Bone marrow (tissue), 2 donors: Measurements from ENCODE around the gene SLC16A8.
"Not testable (repeated sequence)": the region's sequence is repeated elsewhere in the genome, so short reads cannot be mapped to it uniquely, and the experiment has no call there.

Experiments
- DNase-seq, 2 donors: peaks; one replicate each; lab custom pipeline; 2025; lab: John Stamatoyannopoulos, UW

The SLC16A8 gene

DNA sequence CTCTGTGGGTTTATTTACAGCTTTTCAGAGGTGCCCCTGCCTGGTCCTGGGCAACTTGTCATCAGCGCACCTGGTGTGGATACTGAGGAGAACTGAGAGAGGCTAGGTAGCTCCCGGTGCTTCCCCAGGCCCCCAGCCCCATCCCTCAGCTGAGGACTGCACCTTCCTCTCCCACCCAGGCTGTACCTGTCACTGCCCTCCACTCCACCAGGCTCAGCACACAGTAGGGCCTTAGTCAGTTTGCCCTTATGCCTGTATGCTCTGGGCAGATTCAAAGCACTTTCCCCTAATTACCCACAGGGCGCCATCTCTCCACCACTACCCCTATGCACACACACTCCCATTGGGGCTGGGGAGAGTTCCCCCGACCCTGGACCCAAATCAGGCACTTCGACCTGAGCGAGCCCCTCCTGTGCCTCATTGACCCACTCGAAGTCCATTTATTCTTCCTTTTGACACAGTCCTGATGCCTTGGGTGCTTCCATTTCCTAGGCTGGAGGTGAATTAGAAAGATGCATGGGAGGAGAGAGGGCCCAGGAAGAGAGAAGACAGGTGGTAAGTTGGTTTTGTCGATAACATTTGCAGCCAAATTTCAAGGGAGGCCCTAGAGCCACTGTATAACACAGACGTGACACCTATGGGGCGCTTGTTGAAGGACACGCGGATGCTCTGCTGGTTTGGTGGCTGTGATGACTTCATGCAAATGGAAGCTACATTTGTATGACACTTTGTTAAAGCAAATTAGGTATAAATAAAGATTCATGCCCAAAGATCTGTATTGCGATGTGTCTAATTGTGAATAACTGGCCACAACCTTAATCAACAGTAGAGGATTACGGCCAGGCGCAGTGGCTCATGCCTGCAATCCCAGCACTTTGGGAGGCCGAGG lies 40.6 kb downstream of the SLC16A8 start:
- no peak for DNase-seq

DNA sequence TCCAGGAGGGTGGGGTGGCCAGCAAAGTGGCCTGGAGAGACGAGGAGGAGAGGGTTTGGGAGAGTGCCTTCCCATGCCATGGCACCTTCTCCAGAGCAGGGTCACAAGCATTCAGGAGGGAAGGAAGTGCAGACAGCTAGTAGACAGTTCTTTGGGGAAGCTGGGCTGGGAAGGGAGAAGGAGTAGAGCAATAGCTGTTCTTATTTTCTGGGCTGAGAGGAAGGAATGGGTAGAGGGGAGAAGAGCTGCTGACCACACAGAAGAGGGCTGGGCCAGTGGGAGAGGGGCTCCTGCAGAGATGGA lies 41.5 kb downstream of the SLC16A8 start:
- no peak for DNase-seq

DNA sequence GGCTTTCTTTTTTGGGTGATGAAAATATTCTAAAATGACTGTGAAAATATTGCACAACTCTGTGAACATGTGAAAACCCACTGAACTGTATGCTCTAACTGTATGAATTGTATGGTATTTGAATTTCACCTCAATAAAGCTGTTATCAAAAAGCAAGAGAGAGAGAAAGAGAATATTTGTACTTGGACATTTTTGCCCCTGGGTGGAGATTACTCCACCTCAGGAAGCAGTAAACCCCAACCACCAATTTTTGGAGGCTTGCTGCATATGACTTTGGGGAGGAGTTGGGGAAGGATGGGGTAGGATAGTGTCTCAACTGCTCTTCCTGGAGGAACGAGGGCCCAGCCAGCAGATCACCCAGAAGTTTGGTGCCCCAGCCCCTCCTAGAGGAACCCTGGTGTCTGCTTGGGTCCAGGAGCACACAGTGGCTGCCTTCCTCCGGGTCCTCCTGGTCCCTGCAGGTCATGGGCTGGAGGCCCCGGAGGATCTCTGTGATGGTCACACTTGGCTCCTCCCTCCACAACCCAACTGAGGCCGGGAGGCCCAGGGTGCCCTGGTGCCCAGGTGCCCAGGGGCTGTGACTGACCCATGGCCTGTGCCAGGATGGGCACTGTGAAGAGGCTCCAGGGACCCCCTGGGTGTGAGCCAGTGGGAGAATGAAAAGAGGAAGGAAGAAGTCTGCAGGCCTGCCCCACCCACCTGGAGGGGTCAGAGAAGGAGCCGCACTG lies 42.1 kb downstream of the SLC16A8 start:
- DNase-seq, result no peak

DNA sequence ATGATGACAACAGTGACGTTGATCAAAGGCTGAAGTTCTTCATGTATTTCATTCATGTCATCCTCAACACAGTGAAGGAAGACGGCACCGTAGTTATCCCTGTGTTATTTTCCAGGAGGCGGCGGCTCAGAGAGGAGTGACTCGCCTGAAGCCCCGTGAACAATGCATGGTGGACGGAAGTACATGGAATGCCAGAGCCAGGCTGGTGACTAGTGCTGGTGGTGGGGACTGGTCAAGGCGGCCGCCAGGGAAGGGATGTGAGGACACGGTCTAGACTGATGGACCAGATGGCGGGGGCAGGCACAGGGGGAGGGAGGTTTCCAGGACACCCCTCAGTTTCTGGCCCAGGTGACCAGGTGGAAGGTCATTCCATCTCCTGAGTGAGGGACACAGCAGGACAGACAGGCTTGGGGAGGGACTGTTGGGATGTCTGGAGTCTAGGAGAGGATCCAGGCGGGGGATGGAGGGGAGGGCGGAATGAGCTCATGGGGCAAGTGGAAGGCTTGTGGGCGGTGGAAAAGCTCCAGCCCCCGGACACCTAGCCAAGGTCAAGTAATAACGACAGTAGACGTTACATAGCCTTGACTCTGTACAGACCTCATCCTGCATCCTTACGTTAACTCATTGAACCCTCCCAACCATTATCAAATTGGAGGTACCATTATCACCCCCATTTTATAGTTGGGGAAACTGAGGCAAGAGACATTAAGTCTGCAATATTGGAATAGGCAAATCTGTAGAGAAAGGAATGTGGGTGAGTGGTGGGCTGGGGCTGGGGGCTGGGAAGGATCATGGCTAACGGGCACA lies 42.8 kb downstream of the SLC16A8 start:
- DNase-seq, result no peak

DNA sequence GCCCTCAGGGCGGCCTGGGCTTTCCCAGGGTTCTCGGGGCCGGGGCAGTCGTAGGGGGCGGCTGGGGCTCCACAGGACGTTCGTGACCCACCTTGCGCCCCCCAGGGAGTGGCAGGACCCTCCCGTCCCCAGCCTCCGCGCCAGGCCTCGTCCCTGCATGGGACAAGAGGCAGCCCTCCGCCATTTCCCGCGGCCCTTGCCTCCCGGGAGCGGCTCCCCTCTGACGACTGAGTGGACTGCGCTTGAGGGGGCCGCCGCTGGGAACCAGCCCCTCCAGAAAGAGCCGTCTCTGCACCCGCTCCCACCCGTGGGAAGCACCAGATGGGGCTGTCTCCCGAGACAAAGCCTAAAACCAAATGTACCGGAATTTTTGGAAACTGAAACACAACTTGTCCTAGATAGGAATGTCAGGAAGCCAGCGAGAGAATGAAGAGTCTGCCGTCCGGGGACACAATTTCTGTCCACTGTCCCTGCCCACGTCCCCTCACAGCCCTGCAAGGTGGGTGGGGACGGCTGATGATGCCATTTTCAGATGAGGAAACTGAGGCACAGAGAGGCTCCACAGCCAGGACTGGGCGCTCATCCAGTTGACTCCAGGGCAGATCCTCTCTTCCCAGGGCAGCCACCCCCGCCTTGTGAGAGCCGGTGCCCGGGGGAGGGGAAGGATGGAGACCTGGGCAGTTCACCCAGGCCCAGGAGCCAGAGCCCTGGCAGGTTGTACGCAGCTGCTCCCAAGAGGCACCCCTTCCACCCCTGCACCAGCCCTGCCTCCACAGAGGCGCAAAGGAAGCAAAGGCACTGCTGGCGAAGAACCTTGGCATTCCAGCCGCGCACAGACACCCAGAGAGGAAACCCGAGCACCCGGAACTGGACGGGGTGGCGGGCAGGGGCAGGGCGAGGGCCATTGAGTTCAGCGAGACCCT lies 44.8 kb downstream of the SLC16A8 start:
- no peak for DNase-seq

DNA sequence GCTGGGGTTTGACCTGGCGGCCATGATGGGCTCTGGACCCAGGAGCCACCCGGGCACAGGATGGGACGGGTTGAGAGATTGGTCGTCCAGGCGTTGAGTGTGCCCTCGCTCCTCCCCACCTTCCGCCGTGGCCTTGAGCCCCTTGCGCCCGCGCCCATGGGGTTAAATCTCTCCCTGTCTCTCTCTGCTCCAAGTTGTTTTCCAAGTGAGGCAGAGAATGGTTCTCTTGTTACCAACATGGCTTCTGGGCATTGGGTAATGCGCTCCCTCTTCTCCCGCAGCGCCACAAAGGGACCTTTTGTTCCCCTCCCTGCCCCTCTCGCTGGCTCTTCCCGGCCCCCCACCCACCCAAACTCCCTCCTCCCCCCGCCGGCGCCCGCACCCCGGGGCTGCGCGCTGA lies 45.6 kb downstream of the SLC16A8 start:
- no peak for DNase-seq

DNA sequence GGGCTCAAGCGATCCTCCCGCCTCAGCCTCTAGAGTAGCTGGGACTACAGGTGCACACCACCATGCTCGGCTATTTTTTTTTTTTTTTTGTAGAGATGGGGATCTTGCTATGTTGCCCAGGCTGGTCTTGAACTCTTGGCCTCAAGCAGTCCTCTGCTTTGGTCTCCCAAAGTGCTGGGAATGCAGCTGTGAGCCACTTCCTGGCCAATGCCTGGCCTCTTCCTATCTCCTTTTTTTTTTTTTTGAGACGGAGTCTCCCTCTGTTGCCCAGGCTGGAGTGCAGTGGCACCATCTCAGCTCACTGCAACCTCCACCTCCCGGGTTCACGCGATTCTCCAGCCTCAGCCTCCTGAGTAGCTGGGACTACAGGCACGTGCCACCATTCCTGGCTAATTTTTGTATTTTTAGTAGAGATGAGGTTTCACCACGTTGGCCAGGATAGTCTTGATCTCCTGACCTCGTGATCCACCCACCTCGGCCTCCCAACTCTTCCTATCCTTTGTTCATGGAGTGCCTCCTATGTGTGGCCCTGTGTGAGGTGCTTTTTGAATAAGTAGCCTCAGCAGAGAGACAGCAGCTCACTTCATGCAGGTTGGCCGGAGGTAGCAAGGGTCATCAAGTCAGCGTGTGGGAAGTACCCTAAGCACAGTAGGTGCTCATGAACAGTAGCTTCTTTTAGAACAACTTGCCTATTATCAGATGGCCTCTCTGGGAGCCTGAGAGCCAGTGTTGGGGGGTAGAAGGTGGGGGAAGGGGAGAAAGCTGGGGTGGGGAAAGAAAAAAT lies 46.4 kb downstream of the SLC16A8 start:
- not testable (repeated sequence) for DNase-seq

DNA sequence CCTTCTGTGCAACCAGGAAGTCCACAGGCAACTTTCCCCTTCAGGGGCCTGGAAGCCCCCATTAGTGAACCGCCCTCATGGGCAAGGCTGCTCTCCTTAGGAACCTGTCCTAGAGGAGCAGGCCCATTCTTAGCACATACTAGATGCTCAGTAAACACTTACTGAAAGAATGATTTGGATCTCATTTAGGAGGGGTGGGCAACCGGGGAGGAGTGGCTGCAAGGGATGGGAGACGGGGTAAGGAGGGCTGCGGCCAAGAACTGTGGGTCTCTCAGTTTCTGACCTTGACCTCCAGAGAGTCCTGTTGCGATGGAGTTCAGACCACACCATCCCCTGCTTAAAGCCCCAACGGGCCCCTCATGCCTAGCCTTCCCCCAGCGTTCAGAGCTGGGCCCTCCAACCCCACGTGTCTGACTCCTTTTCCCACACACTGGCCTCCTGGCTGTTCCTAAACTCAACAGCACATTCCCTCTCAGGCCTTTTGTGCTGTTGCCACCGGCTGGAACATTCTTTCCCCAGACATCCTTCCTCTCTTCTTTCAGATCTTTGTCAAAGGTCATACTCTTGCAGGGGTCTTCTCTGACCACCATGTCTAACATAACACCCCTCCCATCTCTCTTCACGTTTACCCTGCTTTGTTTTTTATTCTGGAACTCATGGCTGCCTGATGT lies 47.5 kb downstream of the SLC16A8 start:
- no peak for DNase-seq

DNA sequence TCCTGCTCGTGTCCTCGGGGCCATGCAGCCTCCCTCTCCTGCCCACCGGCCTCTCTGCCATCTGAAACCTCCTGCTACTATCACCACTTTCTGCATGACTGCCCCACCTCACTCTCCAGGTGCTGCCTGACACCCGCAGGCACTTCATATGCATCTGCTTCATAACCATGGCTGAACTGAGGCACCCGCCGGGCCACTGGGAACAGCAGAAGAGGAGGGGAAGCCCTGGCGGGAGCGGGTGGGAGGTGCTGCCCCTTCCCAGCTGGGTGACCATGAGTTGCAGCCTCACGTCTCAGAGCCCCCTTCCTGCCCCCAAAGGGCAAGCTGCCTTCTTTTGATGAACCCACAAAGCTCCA lies 48.5 kb downstream of the SLC16A8 start:
- DNase-seq, result no peak

DNA sequence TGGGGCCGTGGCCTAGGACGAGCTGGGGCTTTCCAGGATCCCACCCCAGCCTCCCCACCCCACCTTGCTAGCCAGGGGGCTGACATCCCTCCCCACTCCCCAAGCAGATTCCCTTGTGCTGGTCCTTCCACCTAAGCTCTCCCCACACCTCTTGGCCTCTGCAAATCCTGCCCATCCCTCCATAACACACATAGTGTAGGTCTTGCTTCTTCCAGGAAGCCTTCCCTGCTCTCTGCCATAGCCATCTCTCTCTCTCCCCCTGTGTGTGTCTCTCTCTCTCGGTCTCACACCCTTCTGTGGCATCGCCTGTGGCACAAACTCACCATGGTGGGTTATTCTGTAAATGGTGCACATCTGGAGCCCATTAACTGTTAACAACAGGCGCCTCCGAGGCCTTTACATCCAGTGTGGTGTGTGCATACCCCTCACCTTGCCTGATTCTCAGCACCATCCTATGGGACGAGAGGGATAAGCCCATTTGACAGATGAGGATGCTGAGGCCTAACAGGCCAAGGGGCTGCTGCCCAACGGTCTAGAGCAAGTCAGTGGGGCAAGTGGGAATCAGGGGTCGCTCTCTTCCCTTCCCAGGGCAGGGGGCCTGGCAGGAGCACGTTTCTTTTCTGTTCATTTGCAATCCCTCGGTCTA lies 49.0 kb downstream of the SLC16A8 start:
- DNase-seq, result no peak

DNA sequence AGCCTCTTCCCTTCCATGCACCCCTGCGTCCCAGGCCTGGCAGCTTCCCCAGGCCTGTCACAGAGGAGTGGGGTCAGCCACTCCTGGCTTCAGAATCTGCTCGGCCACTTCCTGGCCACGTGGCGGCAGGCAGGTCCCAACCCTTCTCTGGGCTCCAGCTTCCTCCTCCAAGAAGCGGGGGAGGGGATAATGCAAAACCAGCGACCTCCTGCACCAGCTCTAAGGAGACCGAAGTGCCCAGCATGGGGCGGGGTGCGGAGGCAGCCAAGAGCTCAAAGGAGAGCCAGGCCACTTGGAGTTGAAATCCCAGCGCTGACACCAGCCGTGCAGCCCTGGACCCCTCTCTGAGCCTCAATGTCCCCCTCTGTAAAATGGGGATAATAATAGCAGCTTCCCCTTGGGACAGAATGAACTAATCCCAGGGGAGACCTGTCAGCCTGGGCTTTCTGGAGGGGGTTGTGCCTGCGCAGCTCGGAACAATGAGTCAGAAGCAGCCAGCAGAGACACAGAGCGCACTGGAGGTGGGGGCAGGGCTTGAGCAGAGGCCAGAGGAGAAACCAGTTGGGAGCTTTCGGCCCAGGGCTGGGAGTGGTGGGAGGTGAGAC lies 49.6 kb downstream of the SLC16A8 start:
- no peak for DNase-seq

DNA sequence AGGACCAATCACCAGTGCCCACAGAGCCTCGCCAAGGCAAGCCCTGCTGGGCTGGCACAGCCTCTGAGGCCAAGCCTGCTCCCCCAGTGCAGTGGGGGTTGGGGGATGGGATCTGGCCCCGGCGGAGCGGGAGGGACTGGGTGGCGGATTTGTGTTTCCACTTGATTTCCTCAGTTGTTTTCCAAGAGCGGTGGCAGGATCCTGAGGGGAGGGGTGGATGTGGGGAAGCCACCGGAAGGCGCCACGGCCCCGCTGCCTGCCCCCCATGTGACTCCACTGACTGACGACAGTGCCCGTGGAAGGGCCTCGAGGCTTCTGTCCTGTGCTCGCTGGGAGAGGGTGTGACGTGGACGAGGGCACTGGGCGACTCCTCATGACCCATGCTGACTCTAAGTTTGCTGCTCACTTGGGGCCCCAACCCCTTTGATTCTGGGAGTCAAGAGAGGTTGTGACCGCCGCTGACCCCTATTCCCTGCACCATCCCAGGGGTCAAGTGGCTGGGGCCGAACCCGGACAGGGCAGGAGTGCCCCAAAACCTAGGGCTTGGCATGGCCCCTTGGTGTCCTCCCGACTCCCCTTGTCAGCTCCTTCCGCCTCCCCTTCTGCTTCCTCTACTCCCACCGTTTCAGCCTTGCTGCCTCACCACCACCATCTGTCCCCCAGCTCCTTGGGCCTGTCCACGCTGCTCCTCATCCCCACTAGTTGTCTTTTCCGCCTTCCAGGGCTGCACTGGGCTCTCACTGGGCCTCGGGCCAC lies 50.3 kb downstream of the SLC16A8 start:
- no peak for DNase-seq

DNA sequence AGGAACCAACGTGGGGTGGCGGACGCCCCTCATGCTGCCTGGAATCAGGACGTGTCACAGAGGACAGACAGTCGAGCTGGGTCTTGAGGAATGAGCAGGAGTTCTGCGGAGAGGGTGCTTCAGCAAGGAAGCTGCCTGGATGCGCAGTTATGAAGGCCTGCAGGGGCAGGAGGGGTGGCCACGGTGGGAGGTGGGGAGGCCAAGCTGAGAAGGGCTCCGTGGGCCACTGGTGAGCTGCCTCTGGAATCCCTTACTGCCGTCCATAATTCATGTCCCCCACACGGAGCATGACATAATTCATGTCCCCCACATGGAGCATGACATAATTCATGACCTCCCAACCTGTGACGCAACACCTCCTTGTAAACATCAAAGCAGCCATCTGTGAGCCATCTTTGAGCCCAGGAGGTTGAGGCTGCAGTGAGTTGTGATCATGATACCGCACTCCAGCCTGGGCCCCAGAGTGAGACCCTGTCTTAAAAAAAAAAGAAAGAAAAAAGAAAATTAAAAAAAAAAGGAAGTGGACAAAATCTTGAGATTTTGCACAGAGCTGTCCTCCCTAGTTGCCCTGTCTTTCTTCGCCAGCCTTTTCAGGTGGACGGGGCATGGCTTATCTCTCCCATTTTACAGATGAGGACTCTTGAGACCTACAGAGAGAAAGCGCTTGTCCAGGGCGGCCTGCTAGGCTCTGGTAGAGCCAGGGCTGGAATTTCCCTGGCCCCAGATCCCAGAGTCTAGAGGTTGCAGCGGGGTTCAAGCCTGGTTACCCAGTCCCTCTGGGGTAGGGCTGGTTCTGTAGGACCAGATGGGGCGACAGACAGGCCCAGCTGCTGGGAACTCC lies 51.1 kb downstream of the SLC16A8 start:
- DNase-seq, result no peak

DNA sequence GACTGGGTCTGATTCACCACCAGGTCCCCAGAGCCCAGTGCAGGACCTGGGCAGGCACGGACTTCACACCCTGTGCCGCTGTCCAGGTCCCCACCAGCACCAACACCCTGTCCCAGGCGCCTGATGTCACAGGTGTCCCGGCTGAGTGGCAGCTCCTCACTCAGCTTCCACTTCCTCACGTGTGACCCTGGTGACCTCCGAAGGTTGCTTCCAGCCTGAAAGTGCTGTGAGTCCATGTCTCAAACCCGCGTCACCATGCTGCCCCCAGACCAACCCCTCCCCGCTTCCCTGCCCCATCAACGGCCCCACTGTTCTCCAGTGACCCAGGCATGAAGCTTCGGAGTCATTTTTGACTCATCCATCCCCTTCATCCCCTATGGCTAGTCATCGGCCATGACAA lies 52.5 kb downstream of the SLC16A8 start:
- DNase-seq, result no peak

DNA sequence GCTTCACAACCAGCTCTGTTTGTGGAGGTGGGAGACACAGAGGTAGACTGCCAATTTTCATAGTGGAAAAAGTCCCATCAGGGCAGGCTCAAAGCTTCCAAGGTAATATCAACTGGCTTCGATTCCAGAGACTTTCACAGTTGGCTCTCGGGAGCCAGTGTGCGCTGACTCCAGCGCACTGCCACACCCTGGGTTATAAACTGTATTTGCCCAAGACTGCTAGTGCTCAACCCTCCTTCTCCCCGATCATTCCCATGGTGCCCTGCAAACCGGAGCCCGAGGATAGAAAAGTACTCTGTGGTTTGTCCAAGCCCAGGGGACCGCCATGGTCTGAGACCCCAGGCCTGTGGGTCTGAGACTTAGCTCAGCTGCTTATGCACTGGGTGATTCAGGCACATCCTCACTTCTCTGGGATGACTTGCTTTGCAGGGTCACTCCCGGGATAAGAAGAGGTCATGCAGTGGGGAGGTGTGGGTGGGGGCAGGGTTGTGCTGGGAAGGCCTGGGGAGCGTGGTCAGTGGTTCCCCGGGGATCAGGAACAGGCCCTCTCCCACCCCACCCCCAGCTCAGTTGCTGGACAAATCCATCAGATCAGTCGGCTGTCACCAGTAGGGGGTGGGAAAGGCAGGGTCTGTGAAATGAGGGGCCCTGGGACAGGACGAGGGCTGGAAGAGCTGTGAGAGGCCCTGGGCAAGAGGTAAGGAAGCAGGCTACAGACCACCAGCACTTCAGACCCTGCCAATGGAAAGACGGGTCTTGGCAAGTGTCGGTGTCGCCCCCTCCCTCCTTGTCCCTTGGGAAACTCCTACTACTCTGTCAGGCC lies 53.5 kb downstream of the SLC16A8 start:
- no peak for DNase-seq

DNA sequence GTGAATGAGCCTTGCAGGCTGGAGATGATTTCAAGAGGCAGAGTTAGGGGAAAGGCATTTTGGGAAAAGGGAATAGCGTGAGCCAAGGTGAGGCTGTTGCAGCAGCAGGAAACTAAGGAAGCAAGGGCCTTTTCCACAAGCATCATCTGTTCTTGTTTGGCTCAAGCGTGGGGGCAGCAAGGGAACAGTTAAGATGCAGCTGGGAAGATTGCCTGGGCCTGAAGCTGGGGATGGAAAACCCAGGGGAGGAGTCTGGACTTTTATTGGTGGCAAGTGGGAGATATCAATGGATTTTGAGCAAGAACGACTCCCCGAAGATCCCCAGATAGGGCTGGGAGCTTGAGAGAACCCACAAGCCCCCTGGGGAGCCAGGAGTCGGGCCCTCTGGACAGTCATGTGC lies 54.1 kb downstream of the SLC16A8 start:
- no peak for DNase-seq

DNA sequence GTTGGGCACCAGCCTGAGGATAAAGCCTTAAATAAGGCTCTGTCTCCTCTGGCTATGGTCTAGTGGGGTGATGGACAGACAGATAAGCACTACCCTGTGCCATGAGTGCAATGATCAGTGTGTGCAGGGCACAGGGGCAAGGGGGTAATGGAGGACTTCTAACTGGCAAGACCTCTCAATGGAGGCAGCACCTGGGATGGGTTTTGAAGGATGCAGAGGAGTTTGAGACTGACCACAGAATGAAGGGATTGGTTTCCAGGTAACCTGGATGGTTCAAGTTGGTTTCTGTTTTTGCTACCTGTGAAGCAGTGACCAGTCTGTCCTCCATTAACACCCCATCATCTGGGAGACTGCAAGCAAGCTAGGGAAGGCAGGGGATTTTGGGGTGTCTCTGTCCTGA lies 54.6 kb downstream of the SLC16A8 start:
- DNase-seq, result no peak
